Upper lobe of left lung (tissue), 4 donors: ENCODE data around the gene PSG2.
"Not testable (repeated sequence)": the region's sequence is repeated elsewhere in the genome, so short reads cannot be mapped to it uniquely, and the experiment has no call there.

ENCODE experiments used
- CTCF ChIP-seq, 6 experiments: fragments of 450-650 bp in 4 of 6; fragments of 200-600 bp in 2 of 6; sonication (generic) in 2 of 6; IDR thresholded peaks; one replicate each; pipeline ENCODE4 v1.5.1; 2016 to 2019; ENCODE audit warnings: antibody characterized with exemption in 6 of 6
- POLR2A ChIP-seq, 4 donors: fragments of 450-650 bp; IDR thresholded peaks; one replicate each; pipeline ENCODE4 v1.5.1; 2016 to 2017; ENCODE audit warnings: antibody characterized with exemption in 4 of 4, mild to moderate bottlenecking in 2 of 4
- POLR2AphosphoS5 ChIP-seq, 2 donors: sonication (generic); formaldehyde crosslinking; IDR thresholded peaks; one replicate each; pipeline ENCODE4 v1.5.1; 2017; ENCODE audit warnings: antibody characterized with exemption in 2 of 2

- TF ChIP-seq POLR2AphosphoS5, CTCF, POLR2A (IDR thresholded peaks at IDR 0.05): not testable (repeated sequence)
Observed at GRCh38 chr19:43116421-43116820, 33.9 kb upstream of the PSG2 start.
